ENCODE data around the gene DMBT1.

GRCh38 chr10:122664501-122664900 lies 103.9 kb downstream of the DMBT1 start:
- TF ChIP-seq CTCF (conservative IDR thresholded peaks at IDR 0.05 in 1 of 2, IDR thresholded peaks at IDR 0.05 in 1 of 2; ENCODE audit: extremely low read depth in 1 of 2, insufficient read depth in 1 of 2, low read depth in 1 of 2, low read length in 2 of 2) (no peak), EZH2 (IDR thresholded peaks at IDR 0.05; ENCODE audit: borderline replicate concordance, low read length) (no peak)

Data from mammary epithelial cell (primary cell).